Measurements from ENCODE around the gene WWTR1.

DNA sequence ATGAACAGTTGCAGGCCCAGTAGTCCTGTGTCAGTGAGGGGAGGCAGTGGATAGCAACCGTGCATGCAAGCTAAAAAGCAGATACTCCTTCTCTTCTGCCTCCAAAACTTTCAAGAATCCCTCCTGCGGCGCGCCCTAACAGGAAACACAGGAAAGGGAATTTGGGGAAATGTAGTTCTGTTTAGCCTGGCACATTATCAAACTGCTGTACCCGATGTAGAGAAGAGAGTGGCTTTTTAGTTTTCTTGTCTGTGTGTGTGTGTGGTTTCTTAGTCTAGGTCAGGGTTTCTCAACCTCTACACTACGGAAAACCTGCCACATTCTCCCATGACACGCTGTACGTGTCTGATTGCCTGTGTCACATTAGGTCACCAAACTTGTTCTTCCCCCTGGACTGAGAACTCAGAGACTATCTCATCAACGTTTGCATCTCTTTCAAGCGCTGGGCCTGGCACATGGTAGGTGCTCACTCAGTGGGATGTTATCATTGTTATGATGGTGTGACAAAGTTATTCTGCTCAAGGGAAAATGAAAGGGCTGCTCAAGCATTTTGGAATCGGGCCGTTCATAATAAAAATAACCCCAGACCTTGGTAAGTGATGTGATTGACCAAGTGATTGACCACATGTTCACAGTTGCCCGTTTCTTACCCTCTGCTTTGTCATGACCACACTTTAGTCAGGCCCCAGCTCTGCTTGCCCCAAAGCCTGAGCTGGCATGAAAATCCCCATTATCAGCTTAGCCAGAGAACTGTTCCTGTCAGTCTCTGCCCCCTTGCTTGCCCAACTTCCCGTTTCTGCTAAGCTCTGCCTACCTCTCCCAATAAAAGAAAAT, 150.1 kb downstream of the WWTR1 start:
- TF ChIP-seq POLR2A (IDR thresholded peaks at IDR 0.05; ENCODE audit: low read depth, low read length) (no peak), PAX5 (IDR thresholded peaks at IDR 0.05; ENCODE audit: insufficient read depth, low read length, severe bottlenecking) (no peak), POLR2AphosphoS5 (IDR thresholded peaks at IDR 0.05; ENCODE audit: low read depth, low read length) (no peak)

All from GM12891 (cell line).